Measurements from ENCODE around the gene AKAP9.

AKAP9 gene

DNA sequence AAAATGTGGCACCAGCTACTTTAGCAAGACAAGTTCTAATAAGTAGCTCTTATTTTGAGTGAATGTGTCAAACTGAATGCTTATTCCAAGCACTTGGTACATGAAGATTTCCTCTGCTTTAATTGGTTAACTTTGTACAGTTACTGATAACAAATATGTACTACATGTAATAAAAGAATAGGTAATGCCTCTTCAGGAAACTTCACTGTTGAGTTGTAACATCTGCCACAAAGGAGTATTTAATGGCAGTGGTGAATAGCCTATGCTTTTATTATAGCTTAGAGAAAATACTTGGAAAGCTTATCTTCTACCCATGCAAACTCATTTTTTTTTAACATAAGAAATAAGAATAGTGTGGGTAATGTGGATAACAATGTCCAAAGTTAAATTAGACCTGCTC lies 111.0 kb downstream of the AKAP9 start:
- no peak for DNase-seq (ENCODE audit: extremely low spot score)
- POLR2A ChIA-PET = no interaction called here
- CTCF ChIA-PET = interaction anchor here (0.9 to 1.3 kb wide), 4 partner anchors 9 to 24 kb away, joined by 3 to 5 read pairs (median 4); no protein-coding TSS in a partner anchor
- TF ChIP-seq, protein P1, sequence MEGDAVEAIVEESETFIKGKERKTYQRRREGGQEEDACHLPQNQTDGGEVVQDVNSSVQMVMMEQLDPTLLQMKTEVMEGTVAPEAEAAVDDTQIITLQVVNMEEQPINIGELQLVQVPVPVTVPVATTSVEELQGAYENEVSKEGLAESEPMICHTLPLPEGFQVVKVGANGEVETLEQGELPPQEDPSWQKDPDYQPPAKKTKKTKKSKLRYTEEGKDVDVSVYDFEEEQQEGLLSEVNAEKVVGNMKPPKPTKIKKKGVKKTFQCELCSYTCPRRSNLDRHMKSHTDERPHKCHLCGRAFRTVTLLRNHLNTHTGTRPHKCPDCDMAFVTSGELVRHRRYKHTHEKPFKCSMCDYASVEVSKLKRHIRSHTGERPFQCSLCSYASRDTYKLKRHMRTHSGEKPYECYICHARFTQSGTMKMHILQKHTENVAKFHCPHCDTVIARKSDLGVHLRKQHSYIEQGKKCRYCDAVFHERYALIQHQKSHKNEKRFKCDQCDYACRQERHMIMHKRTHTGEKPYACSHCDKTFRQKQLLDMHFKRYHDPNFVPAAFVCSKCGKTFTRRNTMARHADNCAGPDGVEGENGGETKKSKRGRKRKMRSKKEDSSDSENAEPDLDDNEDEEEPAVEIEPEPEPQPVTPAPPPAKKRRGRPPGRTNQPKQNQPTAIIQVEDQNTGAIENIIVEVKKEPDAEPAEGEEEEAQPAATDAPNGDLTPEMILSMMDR (IDR thresholded peaks at IDR 0.05; ENCODE audit: control extremely low read depth, extremely low read depth, low read depth, missing control alignments) = no peak

- TF ChIP-seq, protein P1 (IDR thresholded peaks at IDR 0.05; ENCODE audit: control extremely low read depth, extremely low read depth, low read depth, missing control alignments) = no peak
- CTCF ChIA-PET = interaction anchor here (0.9 to 1.0 kb wide), 2 partner anchors 11 to 13 kb away, joined by 3 to 4 read pairs; no protein-coding TSS in a partner anchor
Measured at GRCh38 chr7:92052159-92052558, 111.5 kb downstream of the AKAP9 start.

DNA sequence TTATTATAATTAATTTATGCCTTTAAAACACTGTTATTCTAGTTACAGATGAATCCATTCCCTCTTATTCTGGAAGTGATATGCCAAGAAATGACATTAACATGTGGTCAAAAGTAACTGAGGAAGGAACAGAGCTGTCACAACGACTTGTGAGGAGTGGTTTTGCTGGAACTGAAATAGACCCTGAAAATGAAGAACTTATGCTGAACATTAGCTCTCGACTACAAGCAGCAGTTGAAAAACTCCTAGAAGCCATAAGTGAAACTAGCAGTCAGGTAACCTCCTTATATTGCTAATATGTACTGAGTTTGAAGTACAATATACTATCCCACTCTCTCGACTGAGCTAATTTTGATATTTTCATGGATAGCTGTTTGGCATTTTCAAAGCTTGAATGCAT lies 112.0 kb downstream of the AKAP9 start:
- CTCF ChIA-PET = interaction anchor here (0.6 to 1.2 kb wide), 2 partner anchors 11 to 28 kb away, joined by 3 read pairs; no protein-coding TSS in a partner anchor
- DNase-seq (ENCODE audit: extremely low spot score) = no peak
- TF ChIP-seq, protein P1 (IDR thresholded peaks at IDR 0.05; ENCODE audit: control extremely low read depth, extremely low read depth, low read depth, missing control alignments) = no peak
- POLR2A ChIA-PET = no interaction called here

More at GRCh38 chr7:92052159-92052558, 111.5 kb downstream of the AKAP9 start:
- POLR2A ChIA-PET = no interaction called here
- DNase-seq (ENCODE audit: extremely low spot score) = no peak

DNA sequence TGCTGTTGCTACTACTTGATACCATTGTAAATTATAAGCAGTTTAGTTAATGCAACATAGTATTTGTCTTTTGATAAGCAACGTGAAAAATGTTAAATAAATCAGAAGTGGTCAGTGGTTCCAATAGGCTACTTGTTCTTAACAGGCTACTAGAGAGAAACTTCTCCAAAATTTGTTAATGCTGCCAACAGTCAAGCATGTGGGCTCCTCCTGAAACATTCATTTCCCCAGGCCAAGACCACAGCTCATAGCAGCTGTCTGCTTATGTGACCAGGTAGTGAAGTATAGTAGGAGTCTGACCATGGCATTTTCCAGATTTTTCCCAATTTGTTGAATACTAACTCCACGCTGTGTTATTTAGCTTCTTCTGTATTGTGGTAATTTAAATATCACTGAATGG lies 112.7 kb downstream of the AKAP9 start:
- CTCF ChIA-PET = interaction anchor here (0.6 to 1.2 kb wide), 2 partner anchors 11 to 29 kb away, joined by 3 read pairs; no protein-coding TSS in a partner anchor
- DNase-seq (ENCODE audit: extremely low spot score) = no peak
- TF ChIP-seq, protein P1 (IDR thresholded peaks at IDR 0.05; ENCODE audit: control extremely low read depth, extremely low read depth, low read depth, missing control alignments) = no peak
- POLR2A ChIA-PET = no interaction called here

DNA sequence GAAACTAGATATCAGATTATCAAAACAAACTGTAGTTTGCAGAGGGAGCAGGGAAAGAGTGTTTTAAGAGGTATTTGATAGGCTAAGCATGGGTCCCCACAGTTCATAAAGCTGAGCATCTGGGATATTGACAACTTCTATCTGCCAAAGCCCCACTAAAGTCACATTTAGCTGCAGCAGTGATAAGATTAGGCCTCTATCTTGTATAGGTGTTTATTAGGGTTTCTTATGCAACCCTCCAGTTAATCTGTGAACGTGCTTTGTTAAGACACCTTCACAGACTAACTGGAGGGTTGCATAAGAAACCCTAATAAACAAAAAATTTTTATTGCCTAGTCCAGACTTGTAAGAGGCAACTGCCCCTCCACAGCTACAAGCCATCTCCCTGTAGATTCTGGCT lies 115.6 kb downstream of the AKAP9 start:
- ChIA-PET CTCF (interaction anchor here (1.0 to 1.8 kb wide), 3 partner anchors 11 to 226 kb away, joined by 3 to 6 read pairs (median 3); no protein-coding TSS in a partner anchor), POLR2A (no interaction called here)
- no peak for DNase-seq (ENCODE audit: extremely low spot score)
- TF ChIP-seq, protein P1 (IDR thresholded peaks at IDR 0.05; ENCODE audit: control extremely low read depth, extremely low read depth, low read depth, missing control alignments) = no peak

GRCh38 chr7:92057375-92057774 lies 116.7 kb downstream of the AKAP9 start:
- TF ChIP-seq, protein P1 (IDR thresholded peaks at IDR 0.05; ENCODE audit: control extremely low read depth, extremely low read depth, low read depth, missing control alignments) = no peak
- DNase-seq (ENCODE audit: extremely low spot score) = no peak
- CTCF ChIA-PET = interaction anchor here (1.0 kb wide), 1 partner anchor 13 kb away, joined by 6 read pairs; no protein-coding TSS in a partner anchor
- POLR2A ChIA-PET = interaction anchor here (0.6 kb wide), 1 partner anchor 507 kb away, joined by 5 read pairs; no protein-coding TSS in a partner anchor

Measured in GM10248 (cell line).